GM08714 (cell line): ENCODE measurements around the gene AMZ2.
A peak's percentile ranks its signal among the peaks of the same experiment; 100 is the strongest.

Experiments used
- H3K4me3 ChIP-seq: fragments of 200-500 bp; sonication (Bioruptor generic); 2 replicates; pipeline ENCODE4 v1.5.1; 2014; ENCODE audit warnings: mild to moderate bottlenecking, low read length, inconsistent platforms
- ZNF274 ChIP-seq: IDR thresholded peaks from 2 replicates; pipeline ENCODE4 v1.6.1; 2012; ENCODE audit warnings: mild to moderate bottlenecking, low read depth, low read length

Gene AMZ2

GRCh38 chr17:68291836-68292688, 44.2 kb downstream of the AMZ2 start:
- H3K4me3 ChIP-seq: peak overlapping the region; percentile 95
- TF ChIP-seq ZNF274: no peak

GRCh38 chr17:68292689-68293040, 44.8 kb downstream of the AMZ2 start:
- H3K4me3 ChIP-seq: peak overlapping the region; percentile 95

GRCh38 chr17:68293490-68294195, 45.8 kb downstream of the AMZ2 start:
- no peak for TF ChIP-seq ZNF274
- H3K4me3 ChIP-seq: no peak overlapping the region

More at GRCh38 chr17:68292689-68293040, 44.8 kb downstream of the AMZ2 start:
- no peak for TF ChIP-seq ZNF274

GRCh38 chr17:68294196-68294555, 46.3 kb downstream of the AMZ2 start:
- H3K4me3 ChIP-seq: no peak overlapping the region
- TF ChIP-seq ZNF274: no peak

- no peak overlapping the region for H3K4me3 ChIP-seq
- TF ChIP-seq ZNF274: no peak
These were observed 46.8 kb downstream of the AMZ2 start for GRCh38 chr17:68294617-68295016.

- H3K4me3 ChIP-seq: no peak overlapping the region
- TF ChIP-seq ZNF274: no peak
These were observed 47.2 kb downstream of the AMZ2 start for GRCh38 chr17:68295086-68295485.

- H3K4me3 ChIP-seq: no peak overlapping the region
- no peak for TF ChIP-seq ZNF274
These were observed 48.7 kb downstream of the AMZ2 start for GRCh38 chr17:68296217-68297191.

GRCh38 chr17:68297195-68297594, 49.4 kb downstream of the AMZ2 start:
- no peak for TF ChIP-seq ZNF274
- no peak overlapping the region for H3K4me3 ChIP-seq

GRCh38 chr17:68298601-68299000, 50.8 kb downstream of the AMZ2 start:
- no peak overlapping the region for H3K4me3 ChIP-seq
- no peak for TF ChIP-seq ZNF274

- H3K4me3 ChIP-seq: no peak overlapping the region
- TF ChIP-seq ZNF274: no peak
These were observed 52.0 kb downstream of the AMZ2 start for GRCh38 chr17:68299817-68300216.

- no peak for TF ChIP-seq ZNF274
- H3K4me3 ChIP-seq: no peak overlapping the region
These were observed 53.7 kb downstream of the AMZ2 start for GRCh38 chr17:68301438-68301959.

GRCh38 chr17:68302066-68302564, 54.3 kb downstream of the AMZ2 start:
- no peak overlapping the region for H3K4me3 ChIP-seq
- no peak for TF ChIP-seq ZNF274

- H3K4me3 ChIP-seq: no peak overlapping the region
- no peak for TF ChIP-seq ZNF274
These were observed 54.8 kb downstream of the AMZ2 start for GRCh38 chr17:68302666-68303065.

- H3K4me3 ChIP-seq: no peak overlapping the region
- no peak for TF ChIP-seq ZNF274
These were observed 56.9 kb downstream of the AMZ2 start for GRCh38 chr17:68304706-68305105.
